Renal cortex interstitium (tissue), 11 donors: Measurements from ENCODE around the gene PIK3R1. TPM values are rescaled to one million over a fixed set of nuclear protein-coding genes. Genes with fewer than 3 reads are reported as not detected.

Experiments
- DNase-seq, 11 donors: peaks; one replicate each; pipeline ENCODE4 v3.0.0-alpha.2; 2013; ENCODE audit warnings: low read depth in 9 of 11, low spot score in 4 of 11; ENCODE audit errors: extremely low read depth in 1 of 11
- polyA plus RNA-seq, 3 donors: library from polyadenylated mRNA; unstranded; fragments of 120-200 nt; gene quantifications; one replicate each; pipeline ENCODE4 v1.2.1, GENCODE V29; 2013; ENCODE audit not compliant: insufficient read length in 3 of 3

Gene PIK3R1
- polyA plus RNA-seq, 3 donors, result 73.7 to 94.6 (median 84.0) TPM

DNA sequence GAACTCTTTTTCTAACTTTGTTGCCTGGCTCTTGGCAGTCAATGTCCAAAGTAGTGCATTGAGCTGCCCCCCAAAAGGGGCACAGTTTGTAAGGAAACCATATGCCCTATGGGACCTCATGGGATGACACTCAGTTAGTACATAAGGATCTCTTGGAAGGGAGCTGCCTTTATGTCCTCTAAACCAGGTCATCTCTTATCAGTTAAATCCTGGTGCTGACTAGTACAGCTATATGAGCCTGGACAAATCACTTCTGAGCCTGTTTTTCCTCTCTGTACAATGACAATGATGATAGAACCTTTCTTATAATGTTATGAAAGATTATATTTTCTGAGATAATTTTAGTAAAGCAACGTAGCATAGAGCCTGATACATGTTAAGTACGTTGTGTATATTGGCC is 44.1 kb downstream of the PIK3R1 start:
- no peak for DNase-seq

GRCh38 chr5:68260467-68260866 is 44.9 kb downstream of the PIK3R1 start:
- DNase-seq, result no peak

DNA sequence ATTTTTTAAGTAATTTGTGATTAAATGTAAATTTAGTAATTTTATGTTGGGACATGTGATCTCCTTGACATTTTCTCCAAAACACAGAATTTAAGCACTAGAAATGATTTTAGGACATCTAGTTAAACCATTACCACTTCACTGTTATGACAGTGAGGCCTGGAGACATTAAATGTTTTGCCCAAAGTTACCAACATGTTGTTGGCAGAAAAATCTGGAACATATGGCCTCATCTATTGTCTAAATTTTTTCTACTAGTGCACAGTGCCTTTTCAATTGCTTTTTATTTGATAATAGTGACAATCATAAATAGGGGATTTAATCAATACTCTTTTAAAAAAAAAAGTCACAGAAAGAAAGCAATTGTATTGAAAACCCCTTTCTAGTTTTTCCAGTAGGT is 45.6 kb downstream of the PIK3R1 start:
- DNase-seq, result no peak

GRCh38 chr5:68261569-68262065 is 46.1 kb downstream of the PIK3R1 start:
- no peak for DNase-seq

DNA sequence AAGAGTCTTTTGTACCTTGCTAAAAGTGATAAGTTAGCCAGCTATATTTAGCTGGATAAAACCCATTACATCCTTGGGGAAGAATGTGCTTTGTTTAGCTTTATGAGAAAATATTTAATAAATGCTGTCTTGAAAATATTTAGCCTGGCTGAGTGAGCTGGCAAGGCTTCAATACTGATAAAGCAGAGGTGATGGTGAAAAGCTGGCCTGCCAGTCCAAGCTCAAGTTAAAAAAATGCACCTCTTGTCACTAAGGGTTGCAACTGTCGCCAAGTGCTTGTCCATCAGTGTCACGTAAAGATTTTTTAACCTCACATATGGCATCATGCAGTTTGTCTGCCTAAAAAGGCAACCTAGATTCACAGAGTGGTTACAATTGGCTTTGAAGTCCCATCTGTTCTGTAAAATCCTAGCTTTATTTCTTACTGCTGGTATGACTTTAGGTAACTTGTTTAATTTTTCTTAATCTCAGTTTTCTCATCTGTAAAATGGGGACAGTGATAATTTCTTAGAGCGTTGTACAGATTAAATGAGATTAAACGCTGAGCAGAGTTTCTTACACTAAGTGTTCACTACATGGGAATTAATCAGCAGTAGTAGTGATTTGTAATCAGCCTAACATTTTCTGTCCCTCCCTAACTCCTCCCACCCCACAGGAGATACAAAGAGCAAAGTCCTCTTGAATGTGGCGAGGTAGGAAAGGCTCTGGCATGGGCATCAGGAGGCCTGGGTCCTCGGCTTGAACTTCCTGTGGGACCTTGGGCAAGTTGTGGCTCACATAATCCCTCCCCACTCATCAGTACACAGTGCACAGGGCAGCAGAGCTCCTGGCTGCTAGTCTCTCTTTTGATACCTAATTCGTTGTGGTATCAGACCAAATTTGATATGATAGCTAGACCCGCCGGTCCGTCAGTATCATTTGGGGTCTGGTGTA is 48.7 kb downstream of the PIK3R1 start:
- DNase-seq, result no peak

DNA sequence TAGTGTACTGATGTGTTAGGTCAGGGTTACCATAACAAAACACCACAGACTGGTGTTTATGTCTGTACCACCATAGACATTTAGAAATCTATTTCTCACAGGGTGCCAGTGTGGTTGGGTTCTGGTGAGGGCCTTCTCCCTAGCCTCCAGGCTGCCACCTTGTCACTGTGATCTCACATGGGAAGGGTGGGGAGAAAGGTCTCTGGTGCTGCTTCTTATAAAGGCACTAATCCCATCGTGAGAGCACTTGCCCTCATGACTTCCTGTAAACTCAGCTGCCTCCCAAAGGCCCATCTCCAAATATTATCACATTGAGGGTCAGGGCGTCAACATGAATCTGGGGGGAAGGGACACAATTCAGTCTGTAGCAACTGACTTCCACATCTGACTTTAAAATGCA is 49.8 kb downstream of the PIK3R1 start:
- DNase-seq, result no peak

- no peak for DNase-seq
Observed at GRCh38 chr5:68265822-68266395, 50.4 kb downstream of the PIK3R1 start.

GRCh38 chr5:68266457-68266856 is 50.9 kb downstream of the PIK3R1 start:
- no peak for DNase-seq

DNA sequence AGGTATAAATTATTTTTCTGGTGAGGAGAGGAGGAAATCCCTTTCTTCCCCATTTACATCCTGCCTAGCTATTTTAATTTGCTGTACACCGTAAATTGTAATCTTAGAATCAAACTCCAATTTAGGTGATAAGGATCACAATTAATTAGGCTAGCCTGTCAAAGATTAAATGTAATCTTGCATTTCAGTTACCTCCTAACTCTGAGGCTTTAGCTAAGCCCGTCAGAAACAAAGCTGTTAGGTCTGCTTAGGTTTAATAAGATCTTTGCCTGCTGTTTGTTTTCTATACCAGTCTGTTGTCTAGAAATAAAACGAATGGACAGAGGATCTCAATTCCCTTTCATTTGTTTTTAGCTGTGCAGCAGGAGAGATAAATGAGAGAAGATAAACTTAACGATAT is 51.5 kb downstream of the PIK3R1 start:
- no peak for DNase-seq

GRCh38 chr5:68268101-68268851 is 52.7 kb downstream of the PIK3R1 start:
- no peak for DNase-seq

DNA sequence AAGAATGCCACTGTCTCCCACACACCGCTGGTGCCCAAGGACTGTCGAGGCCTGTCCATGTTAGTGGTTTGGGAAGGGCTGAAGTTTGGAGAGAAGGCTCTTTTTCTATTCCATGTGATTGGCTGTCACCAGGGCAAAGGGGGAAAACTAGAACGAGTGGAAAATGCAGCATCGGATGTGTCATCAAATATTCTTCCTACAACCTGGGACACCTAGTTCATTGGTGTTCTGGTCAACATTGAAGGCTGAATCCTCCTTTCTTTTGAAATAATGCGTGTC is 53.2 kb downstream of the PIK3R1 start:
- DNase-seq, result no peak

GRCh38 chr5:68269820-68270219 is 54.3 kb downstream of the PIK3R1 start:
- no peak for DNase-seq

DNA sequence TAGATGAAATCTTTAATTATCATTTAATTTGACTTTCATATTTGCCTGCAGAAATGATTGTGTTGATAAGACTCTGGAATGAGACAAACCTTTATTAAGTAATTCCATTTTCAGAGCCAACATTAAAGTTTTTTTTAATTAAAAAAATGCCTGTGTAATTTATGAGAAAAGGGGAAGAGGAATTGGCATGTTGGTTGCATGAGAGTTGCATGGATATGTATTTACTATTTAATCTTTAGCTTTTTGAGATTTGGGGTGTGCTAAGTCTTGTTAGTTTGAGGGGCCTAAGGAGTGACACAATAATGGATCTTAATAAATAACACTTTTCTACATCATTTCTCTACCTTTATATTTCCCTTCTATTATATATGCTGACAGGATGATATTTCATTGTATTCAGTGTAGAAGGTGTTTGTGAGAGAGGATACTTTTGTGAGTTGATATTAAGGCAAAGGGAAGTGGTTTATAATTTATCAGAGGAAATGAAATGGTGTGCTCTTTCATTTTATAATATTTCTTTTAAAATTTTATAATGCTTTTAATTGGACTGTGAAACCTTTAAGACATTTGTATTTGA is 54.9 kb downstream of the PIK3R1 start:
- no peak for DNase-seq

GRCh38 chr5:68271124-68271523 is 55.6 kb downstream of the PIK3R1 start:
- DNase-seq, result no peak

DNA sequence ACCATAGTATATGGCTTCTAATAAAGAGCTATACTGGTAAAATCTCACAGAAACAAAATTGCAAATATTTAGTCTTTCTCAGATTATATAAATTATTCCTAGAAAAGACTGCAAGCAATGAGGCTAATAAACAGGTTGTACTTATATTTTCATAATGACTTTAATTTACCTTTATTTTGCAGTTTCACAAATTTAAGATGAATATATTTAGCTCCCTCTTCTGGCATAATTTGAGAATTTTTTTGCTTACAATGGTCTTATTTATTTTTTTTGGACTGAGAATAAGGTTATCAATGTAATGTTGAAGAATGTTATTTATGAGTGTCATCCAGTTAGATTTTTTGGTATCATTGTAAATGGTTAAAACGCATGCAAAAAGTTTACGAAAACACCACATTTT is 56.7 kb downstream of the PIK3R1 start:
- no peak for DNase-seq

- DNase-seq, result no peak
Observed at GRCh38 chr5:68273717-68274409, 58.3 kb downstream of the PIK3R1 start.

DNA sequence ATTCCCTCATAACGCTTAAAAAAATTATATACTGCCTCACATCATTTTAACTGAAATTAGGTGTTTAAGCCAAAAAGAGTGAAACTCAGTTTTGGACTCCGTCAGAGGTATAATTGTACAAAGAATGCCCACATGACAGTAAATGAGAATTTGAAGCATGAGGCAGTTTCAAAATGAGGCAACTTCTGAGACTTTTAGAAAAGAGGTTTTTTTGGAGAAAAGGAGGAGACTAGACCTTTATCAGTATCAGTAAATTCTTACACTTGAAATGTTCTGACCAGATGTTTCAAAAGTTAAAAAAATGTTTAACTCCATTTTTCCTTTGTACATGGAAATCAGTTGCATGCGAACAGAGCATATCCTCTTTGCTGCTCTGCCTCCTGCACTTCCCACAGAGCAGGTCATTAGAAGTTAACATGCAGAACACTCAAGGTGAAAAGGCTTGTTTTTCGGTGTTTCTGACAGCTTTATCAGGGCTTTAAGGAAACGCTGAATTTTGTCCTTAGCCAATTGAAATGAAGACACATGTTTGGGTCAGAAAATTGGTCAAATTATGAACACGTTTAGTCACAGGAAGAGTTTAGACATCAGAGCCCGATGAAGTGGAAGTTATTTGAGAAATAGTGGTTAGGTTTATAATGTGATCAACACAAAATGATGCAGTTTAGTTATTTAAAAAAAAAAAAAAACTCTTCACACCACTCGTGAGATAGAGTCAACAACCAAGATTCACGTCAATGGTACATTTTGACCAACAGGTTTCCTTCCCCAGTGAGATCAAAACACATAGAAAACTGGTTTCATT is 59.5 kb downstream of the PIK3R1 start:
- no peak for DNase-seq

DNA sequence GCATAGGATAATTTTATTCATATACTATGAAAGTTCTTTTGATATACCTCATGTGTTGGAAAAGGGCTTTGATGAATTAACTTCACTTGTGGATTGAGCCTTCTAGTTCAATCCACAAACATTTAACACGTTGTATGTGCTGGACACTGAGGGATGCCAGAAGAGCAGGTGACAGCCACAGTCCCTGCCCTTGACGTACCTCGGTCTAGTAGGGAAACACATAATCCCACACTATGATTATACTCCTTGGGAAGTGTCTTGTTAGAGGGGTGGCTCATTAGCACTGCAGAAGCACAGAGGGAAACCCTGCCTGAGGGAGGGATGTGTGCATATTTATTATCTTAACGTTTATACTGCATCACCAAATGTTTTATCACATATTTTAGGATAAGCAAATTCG is 61.2 kb downstream of the PIK3R1 start:
- DNase-seq, result no peak
